ENCODE data around the gene PLN.

GRCh38 chr6:118546880-118547218, 1.2 kb upstream of the PLN start:
- TF ChIP-seq GABPA (IDR thresholded peaks at IDR 0.05; ENCODE audit: low read depth) (no peak), ZBTB33 (IDR thresholded peaks at IDR 0.05) (no peak), MXI1 (IDR thresholded peaks at IDR 0.05; ENCODE audit: low read depth, low read length) (no peak), JUNB (IDR thresholded peaks at IDR 0.05) (no peak), NR2F1 (conservative IDR thresholded peaks at IDR 0.05) (no peak)

Data from GM12878 (cell line).